ENCODE results near the gene KCNS1.
A peak's percentile ranks its signal among the peaks of the same experiment; 100 is the strongest.

KCNS1 gene

DNA sequence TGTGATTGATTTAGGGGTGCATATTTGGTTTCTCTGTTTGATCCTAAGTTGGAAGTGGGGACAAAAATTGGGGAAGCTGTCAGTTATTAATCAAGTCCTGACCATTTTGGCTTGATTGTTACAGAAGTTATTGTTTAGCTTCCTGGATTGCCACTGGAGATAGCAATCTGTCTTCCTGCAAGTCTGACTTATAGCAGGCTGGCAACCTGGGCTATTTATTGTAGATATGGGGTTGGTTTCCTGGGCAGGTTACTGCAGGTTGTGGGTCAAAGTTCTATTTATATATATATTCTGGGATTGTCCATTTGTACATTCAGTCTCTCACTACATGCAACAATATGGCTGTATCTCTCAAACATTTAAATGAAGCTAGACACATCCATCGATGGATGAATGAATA lies 17.8 kb downstream of the KCNS1 start:
- TF ChIP-seq, protein P1, sequence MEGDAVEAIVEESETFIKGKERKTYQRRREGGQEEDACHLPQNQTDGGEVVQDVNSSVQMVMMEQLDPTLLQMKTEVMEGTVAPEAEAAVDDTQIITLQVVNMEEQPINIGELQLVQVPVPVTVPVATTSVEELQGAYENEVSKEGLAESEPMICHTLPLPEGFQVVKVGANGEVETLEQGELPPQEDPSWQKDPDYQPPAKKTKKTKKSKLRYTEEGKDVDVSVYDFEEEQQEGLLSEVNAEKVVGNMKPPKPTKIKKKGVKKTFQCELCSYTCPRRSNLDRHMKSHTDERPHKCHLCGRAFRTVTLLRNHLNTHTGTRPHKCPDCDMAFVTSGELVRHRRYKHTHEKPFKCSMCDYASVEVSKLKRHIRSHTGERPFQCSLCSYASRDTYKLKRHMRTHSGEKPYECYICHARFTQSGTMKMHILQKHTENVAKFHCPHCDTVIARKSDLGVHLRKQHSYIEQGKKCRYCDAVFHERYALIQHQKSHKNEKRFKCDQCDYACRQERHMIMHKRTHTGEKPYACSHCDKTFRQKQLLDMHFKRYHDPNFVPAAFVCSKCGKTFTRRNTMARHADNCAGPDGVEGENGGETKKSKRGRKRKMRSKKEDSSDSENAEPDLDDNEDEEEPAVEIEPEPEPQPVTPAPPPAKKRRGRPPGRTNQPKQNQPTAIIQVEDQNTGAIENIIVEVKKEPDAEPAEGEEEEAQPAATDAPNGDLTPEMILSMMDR (IDR thresholded peaks at IDR 0.05; ENCODE audit: low read depth, low read length, missing control alignments): no peak
- no peak overlapping the region for H3K4me3 ChIP-seq (ENCODE audit: low read depth, low read length)
- no peak for DNase-seq (ENCODE audit: low read depth)

DNA sequence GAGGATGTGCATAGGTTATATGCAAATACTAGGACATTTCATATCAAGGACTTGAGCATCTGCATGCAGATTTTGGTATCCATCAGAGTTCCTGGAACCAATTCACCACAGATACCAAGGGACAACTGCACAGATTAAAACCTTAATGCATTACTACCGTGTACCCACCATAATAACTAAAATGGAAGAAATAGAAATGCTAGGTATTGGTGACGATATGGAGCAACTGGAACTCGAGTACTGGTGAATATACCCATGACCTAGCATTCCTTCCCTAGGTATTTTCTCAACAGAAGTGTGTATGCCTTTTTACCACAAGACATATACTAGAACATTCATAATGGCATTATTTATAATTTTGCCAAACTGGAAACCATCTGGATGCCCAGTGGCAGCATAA lies 18.5 kb downstream of the KCNS1 start:
- TF ChIP-seq, protein P1 (IDR thresholded peaks at IDR 0.05; ENCODE audit: low read depth, low read length, missing control alignments): no peak
- no peak for DNase-seq (ENCODE audit: low read depth)
- no peak overlapping the region for H3K4me3 ChIP-seq (ENCODE audit: low read depth, low read length)

DNA sequence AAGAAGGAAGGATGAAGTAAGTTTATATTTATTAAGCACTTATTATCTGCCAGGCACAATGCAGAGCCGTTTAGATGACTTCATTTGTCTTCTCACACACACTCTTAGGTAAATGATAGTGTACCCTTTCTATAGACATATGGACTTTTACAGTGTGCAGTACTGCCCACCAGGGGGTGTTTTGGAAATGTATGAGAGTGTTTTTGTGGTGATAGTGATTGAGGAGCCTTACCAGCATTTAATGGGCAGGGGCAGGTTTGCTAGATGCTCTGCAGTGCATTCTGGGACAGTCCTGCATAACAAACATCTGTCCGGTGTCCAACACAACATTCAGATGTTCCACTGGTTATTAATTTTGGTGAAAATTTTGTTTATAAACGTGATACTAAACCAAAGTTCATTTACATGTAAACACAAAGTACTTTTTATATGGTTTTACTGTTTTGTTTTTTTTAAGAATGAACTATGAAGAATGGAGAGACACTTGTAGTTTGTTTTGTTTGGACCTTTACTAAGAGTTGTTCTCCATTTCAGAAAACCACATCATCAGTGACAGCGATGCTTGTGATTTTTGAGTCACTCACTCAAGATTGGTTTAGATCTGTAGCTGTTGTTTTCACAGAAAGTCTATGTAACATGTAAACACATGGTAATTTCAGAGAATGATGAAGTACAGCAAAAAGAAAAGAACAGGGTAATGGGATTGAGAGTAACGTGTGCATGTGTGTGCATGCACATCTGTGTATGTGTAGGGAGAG lies 19.9 kb downstream of the KCNS1 start:
- no peak for DNase-seq (ENCODE audit: low read depth)
- no peak overlapping the region for H3K4me3 ChIP-seq (ENCODE audit: low read depth, low read length)
- TF ChIP-seq, protein P1 (IDR thresholded peaks at IDR 0.05; ENCODE audit: low read depth, low read length, missing control alignments): peak; percentile 46

DNA sequence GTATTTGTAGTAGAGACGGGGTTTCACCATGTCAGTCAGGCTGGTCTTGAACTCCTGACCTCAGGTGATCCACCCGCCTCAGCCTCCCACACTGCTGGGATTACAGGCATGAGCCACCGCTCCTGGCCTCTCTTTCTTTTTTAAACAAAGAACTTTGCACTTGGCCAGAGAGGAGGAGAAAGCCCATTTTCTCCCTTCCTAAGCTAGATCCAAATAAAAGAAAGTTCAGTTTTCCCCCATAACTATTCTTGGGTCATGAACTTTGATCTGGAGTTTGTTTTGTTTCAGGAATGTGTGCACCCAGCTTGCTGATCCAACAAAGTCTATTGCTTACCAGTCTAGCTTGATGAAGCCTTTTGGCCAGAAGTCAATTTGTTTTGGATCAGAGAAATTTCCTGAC lies 23.4 kb downstream of the KCNS1 start:
- DNase-seq (ENCODE audit: low read depth): no peak
- TF ChIP-seq, protein P1 (IDR thresholded peaks at IDR 0.05; ENCODE audit: low read depth, low read length, missing control alignments): no peak
- no peak overlapping the region for H3K4me3 ChIP-seq (ENCODE audit: low read depth, low read length)

DNA sequence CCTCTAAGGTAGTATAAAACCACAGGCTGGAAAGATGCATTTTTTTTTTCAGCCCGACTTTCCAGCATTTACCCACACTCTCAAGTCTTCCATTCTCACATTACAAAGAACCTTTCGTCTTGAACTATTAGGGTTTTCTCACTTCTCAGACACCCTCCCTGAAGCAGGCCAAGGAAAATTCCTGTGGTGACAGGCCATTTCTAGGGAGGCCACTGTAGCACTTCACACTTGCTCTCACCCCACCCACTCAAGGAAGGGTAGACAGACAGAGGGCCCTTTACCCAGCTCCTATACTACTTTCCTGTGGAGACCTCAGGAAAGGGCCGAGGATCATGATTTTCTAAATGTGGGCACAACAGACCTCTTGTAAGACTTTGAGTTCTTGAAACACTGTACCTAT lies 27.7 kb downstream of the KCNS1 start:
- TF ChIP-seq, protein P1 (IDR thresholded peaks at IDR 0.05; ENCODE audit: low read depth, low read length, missing control alignments): no peak
- DNase-seq (ENCODE audit: low read depth): no peak
- H3K4me3 ChIP-seq (ENCODE audit: low read depth, low read length): no peak overlapping the region

DNA sequence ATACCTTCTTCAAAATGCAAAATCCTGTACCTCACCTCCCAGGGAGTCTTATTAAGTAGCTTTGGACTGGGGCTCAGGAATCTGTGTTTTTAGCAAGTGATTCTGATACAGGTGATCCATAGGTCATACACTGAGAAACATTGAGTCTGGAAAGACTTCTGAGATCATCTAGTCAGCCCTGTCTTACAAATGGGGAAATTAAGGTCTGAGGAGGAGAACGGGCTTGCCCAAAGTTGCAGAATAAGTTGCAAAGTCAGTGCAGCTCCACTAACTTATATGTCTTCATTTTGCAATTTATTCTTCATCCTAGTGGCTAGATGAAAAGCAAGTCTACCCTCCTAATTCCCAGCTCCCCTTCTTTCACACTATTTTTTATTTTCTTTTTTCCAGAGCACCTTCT lies 28.9 kb downstream of the KCNS1 start:
- no peak for DNase-seq (ENCODE audit: low read depth)
- TF ChIP-seq, protein P1 (IDR thresholded peaks at IDR 0.05; ENCODE audit: low read depth, low read length, missing control alignments): no peak
- H3K4me3 ChIP-seq (ENCODE audit: low read depth, low read length): no peak overlapping the region

All from GM12864 (cell line).